ENCODE results near the gene AGBL3.
"Not testable (repeated sequence)": the region's sequence is repeated elsewhere in the genome, so short reads cannot be mapped to it uniquely, and the experiment has no call there.

Gene AGBL3

GRCh38 chr7:135035252-135035651, 48.9 kb downstream of the AGBL3 start:
- Histone ChIP-seq H3K27ac (ENCODE audit: low read length) (no peak overlapping the region), H3K4me1 (ENCODE audit: insufficient read depth, low read length) (no peaks in the 10 kb centered on the region), H4K20me1 (ENCODE audit: insufficient read depth, low read length) (no peaks in the 10 kb centered on the region), H3K79me2 (ENCODE audit: insufficient read depth, low read length) (no peaks in the 10 kb centered on the region), H3K4me2 (ENCODE audit: insufficient read depth, low read length) (no peak overlapping the region), H3K27me3 (ENCODE audit: insufficient read depth, low read length, poor library complexity) (no peaks in the 10 kb centered on the region), H2AFZ (ENCODE audit: low read depth, low read length) (no peak overlapping the region), H3K9me3 (ENCODE audit: insufficient read depth, low read length, severe bottlenecking) (no peaks in the 10 kb centered on the region), H3K4me3 (ENCODE audit: low read depth in 1 of 2, low read length in 2 of 2) (no peak overlapping the region), H3K9ac (ENCODE audit: low read depth, low read length) (no peak overlapping the region), H3K36me3 (ENCODE audit: insufficient read depth, low read length) (no peaks in the 10 kb centered on the region)
- no peak for DNase-seq
- no peak for ATAC-seq (ENCODE audit: insufficient read depth, low read depth)
- TF ChIP-seq CTCF (IDR thresholded peaks at IDR 0.05; ENCODE audit: borderline replicate concordance, extremely low read depth, low read length, poor library complexity, severe bottlenecking): no peak
- no peak for TF ChIP-seq EZH2 (IDR thresholded peaks at IDR 0.05; ENCODE audit: borderline replicate concordance, low read depth, low read length, severe bottlenecking)

- not testable (repeated sequence) for H3K4me3 ChIP-seq (ENCODE audit: low read depth in 1 of 2, low read length in 2 of 2); H3K27me3 ChIP-seq (ENCODE audit: insufficient read depth, low read length, poor library complexity); H3K4me1 ChIP-seq (ENCODE audit: insufficient read depth, low read length); H3K79me2 ChIP-seq (ENCODE audit: insufficient read depth, low read length); H3K9me3 ChIP-seq (ENCODE audit: insufficient read depth, low read length, severe bottlenecking); H4K20me1 ChIP-seq (ENCODE audit: insufficient read depth, low read length); DNase-seq; H3K4me2 ChIP-seq (ENCODE audit: insufficient read depth, low read length); H3K36me3 ChIP-seq (ENCODE audit: insufficient read depth, low read length); H2AFZ ChIP-seq (ENCODE audit: low read depth, low read length); H3K9ac ChIP-seq (ENCODE audit: low read depth, low read length); H3K27ac ChIP-seq (ENCODE audit: low read length); ATAC-seq (ENCODE audit: insufficient read depth, low read depth)
Measured at GRCh38 chr7:135067017-135067416, 80.7 kb downstream of the AGBL3 start.

- Histone ChIP-seq H2AFZ (ENCODE audit: low read depth, low read length) (no peak overlapping the region), H3K27me3 (ENCODE audit: insufficient read depth, low read length, poor library complexity) (peaks cover 2% of the 10 kb centered on the region), H3K9me3 (ENCODE audit: insufficient read depth, low read length, severe bottlenecking) (no peaks in the 10 kb centered on the region), H3K79me2 (ENCODE audit: insufficient read depth, low read length) (no peaks in the 10 kb centered on the region), H3K4me1 (ENCODE audit: insufficient read depth, low read length) (no peaks in the 10 kb centered on the region), H3K4me3 (ENCODE audit: low read depth in 1 of 2, low read length in 2 of 2) (no peak overlapping the region), H3K36me3 (ENCODE audit: insufficient read depth, low read length) (no peaks in the 10 kb centered on the region), H4K20me1 (ENCODE audit: insufficient read depth, low read length) (no peaks in the 10 kb centered on the region), H3K4me2 (ENCODE audit: insufficient read depth, low read length) (no peak overlapping the region), H3K9ac (ENCODE audit: low read depth, low read length) (no peak overlapping the region), H3K27ac (ENCODE audit: low read length) (no peak overlapping the region)
- ATAC-seq (ENCODE audit: insufficient read depth, low read depth): no peak
- TF ChIP-seq EZH2 (IDR thresholded peaks at IDR 0.05; ENCODE audit: borderline replicate concordance, low read depth, low read length, severe bottlenecking) (no peak), CTCF (IDR thresholded peaks at IDR 0.05; ENCODE audit: borderline replicate concordance, extremely low read depth, low read length, poor library complexity, severe bottlenecking) (no peak)
- no peak for DNase-seq
Measured at GRCh38 chr7:135074096-135074495, 87.8 kb downstream of the AGBL3 start.

- Histone ChIP-seq H3K4me2 (ENCODE audit: insufficient read depth, low read length) (no peak overlapping the region), H4K20me1 (ENCODE audit: insufficient read depth, low read length) (no peaks in the 10 kb centered on the region), H3K27ac (ENCODE audit: low read length) (no peak overlapping the region), H3K9me3 (ENCODE audit: insufficient read depth, low read length, severe bottlenecking) (no peaks in the 10 kb centered on the region), H3K4me1 (ENCODE audit: insufficient read depth, low read length) (no peaks in the 10 kb centered on the region), H2AFZ (ENCODE audit: low read depth, low read length) (no peak overlapping the region), H3K4me3 (ENCODE audit: low read depth in 1 of 2, low read length in 2 of 2) (no peak overlapping the region), H3K9ac (ENCODE audit: low read depth, low read length) (no peak overlapping the region), H3K27me3 (ENCODE audit: insufficient read depth, low read length, poor library complexity) (peaks cover 2% of the 10 kb centered on the region), H3K36me3 (ENCODE audit: insufficient read depth, low read length) (no peaks in the 10 kb centered on the region), H3K79me2 (ENCODE audit: insufficient read depth, low read length) (no peaks in the 10 kb centered on the region)
- TF ChIP-seq EZH2 (IDR thresholded peaks at IDR 0.05; ENCODE audit: borderline replicate concordance, low read depth, low read length, severe bottlenecking) (no peak), CTCF (IDR thresholded peaks at IDR 0.05; ENCODE audit: borderline replicate concordance, extremely low read depth, low read length, poor library complexity, severe bottlenecking) (no peak)
- no peak for ATAC-seq (ENCODE audit: insufficient read depth, low read depth)
- DNase-seq: no peak
Measured at GRCh38 chr7:135074531-135074930, 88.2 kb downstream of the AGBL3 start.

All from DND-41 (cell line).